Smooth muscle cell (in vitro differentiated cells): ENCODE results near the gene SFPQ. TPM values are rescaled to one million over a fixed set of nuclear protein-coding genes. Genes with fewer than 3 reads are reported as not detected.

ENCODE experiments used
- DNase-seq: peaks from one replicate; lab custom pipeline; 2025; ENCODE audit not compliant: unreplicated experiment; lab: John Stamatoyannopoulos, UW
- H2AFZ ChIP-seq: fragments of 200-600 bp; sonication (generic); 2 replicates; pipeline ENCODE4 v1.6.0; 2016; ENCODE audit warnings: antibody characterized with exemption, low read depth, mild to moderate bottlenecking
- H3F3A ChIP-seq: fragments of 200-600 bp; sonication (generic); 2 replicates; pipeline ENCODE4 v1.6.0; 2017; ENCODE audit warnings: antibody characterized with exemption, low read depth
- H3K27ac ChIP-seq: fragments of 200-600 bp; sonication (generic); 2 replicates; pipeline ENCODE4 v1.5.1; 2016; ENCODE audit warnings: low read depth, mild to moderate bottlenecking
- H3K27me3 ChIP-seq: fragments of 200-600 bp; sonication (generic); 2 replicates; pipeline ENCODE4 v1.6.1; 2016; ENCODE audit warnings: low read depth, mild to moderate bottlenecking
- H3K36me3 ChIP-seq: fragments of 200-600 bp; sonication (generic); 2 replicates; pipeline ENCODE4 v1.5.1; 2016; ENCODE audit warnings: low read depth
- H3K4me1 ChIP-seq: fragments of 200-600 bp; sonication (generic); 2 replicates; pipeline ENCODE4 v1.5.1; 2016; ENCODE audit warnings: low read depth
- H3K4me2 ChIP-seq: fragments of 200-600 bp; sonication (generic); 2 replicates; pipeline ENCODE4 v1.6.0; 2016; ENCODE audit warnings: mild to moderate bottlenecking
- H3K4me3 ChIP-seq: fragments of 200-600 bp; sonication (generic); 2 replicates; pipeline ENCODE4 v1.5.1; 2016; ENCODE audit warnings: mild to moderate bottlenecking
- H3K79me2 ChIP-seq: fragments of 200-600 bp; sonication (generic); 2 replicates; pipeline ENCODE4 v1.6.0; 2016; ENCODE audit warnings: low read depth, mild to moderate bottlenecking
- H3K9ac ChIP-seq: fragments of 200-600 bp; sonication (generic); 2 replicates; pipeline ENCODE4 v1.6.0; 2016; ENCODE audit warnings: low read depth
- H3K9me3 ChIP-seq: fragments of 200-600 bp; sonication (generic); replicated peaks from 2 replicates; pipeline ENCODE4 v1.5.1; 2016; ENCODE audit warnings: low read depth
- H4K20me1 ChIP-seq: fragments of 200-600 bp; sonication (generic); 2 replicates; pipeline ENCODE4 v1.6.0; 2016; ENCODE audit warnings: low read depth
- WGBS: methylation state at CpG from one replicate; pipeline ENCODE4 v1.1.7; 2016; ENCODE audit warnings: low lambda C conversion rate; 5-methylcytosine and 5-hydroxymethylcytosine counted together
- polyA plus RNA-seq: library from polyadenylated mRNA; unstranded; fragments of >200 nt; fragmentation: Nextera tagmentation; extraction: Ambion mirVana; gene quantifications from 2 replicates; pipeline ENCODE4 v1.2.1, GENCODE V29; 2016
- total RNA-seq: library from RNA; depleted of rRNA; stranded (reverse); fragments of >200 nt; gene quantifications from 2 replicates; pipeline ENCODE4 v1.2.3, GENCODE V29; 2014
- TF ChIP-seq, protein P1 (sequence below): fragments of 200-600 bp; sonication (generic); IDR thresholded peaks from 2 replicates; pipeline ENCODE4 v1.5.1; 2017; ENCODE audit warnings: borderline replicate concordance, mild to moderate bottlenecking, antibody characterized with exemption; ENCODE audit not compliant: insufficient read depth, poor library complexity, severe bottlenecking

SFPQ gene
- total and polyA plus RNA-seq, 2 experiments from 2014 or later = 73.0 to 119 TPM

DNA sequence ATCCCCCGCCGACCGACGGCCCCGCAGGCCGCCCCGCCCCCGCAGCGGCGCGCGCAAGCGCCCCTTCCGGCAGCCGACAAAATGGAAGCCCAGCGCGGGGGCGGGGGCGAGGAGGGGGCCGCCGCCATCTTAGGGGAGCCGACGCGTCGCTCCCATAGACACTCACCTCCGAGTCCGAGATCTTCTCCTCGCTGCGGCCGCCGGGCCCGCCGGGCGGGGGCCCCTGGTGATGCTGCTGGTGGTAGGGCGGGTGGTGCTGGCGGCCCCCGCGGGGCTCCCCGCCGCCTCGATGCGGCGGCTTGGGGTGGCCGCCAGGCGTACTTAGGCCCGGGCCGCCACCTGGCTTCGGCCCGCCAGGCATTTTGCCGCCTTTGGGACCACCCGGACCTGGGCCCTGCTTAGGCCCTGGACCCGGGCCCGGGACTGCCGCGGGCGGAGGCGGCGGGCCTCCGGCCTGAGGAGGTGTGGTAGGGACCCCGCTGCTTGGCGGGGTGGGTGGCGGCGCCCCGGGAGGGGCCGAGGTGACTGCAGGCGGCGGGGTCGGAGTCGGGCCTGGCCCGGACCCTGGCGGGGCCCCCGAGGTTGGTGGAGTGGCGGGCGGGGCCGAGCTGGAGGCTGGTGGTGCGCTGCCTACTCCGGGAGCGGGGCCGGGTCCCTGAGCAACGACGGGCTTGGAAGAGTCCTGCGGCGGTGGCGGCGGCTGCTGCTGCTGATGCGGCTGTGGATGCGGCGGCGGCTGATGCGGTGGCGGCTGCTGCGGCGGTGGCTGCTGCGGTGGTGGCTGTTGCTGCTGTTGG, 691 bp downstream of the SFPQ start:
- peak; percentile 47 for DNase-seq
- Histone ChIP-seq H3K4me3 (peak overlapping the region; percentile 95), H3K9ac (peak overlapping the region; percentile 100), H3K4me2 (peak overlapping the region; percentile 92), H3K27ac (peak overlapping the region; percentile 97), H3K79me2 (peaks cover 56% of the 10 kb centered on the region), H3K27me3 (no peaks in the 10 kb centered on the region), H4K20me1 (peaks cover 52% of the 10 kb centered on the region), H3F3A (peaks cover 23% of the 10 kb centered on the region), H2AFZ (no peak overlapping the region), H3K9me3 (no peaks in the 10 kb centered on the region), H3K36me3 (peaks cover 24% of the 10 kb centered on the region), H3K4me1 (peaks cover 33% of the 10 kb centered on the region)
- WGBS = under 1% methylated on average over 45 of the region's 94 CpGs
- TF ChIP-seq, protein P1, sequence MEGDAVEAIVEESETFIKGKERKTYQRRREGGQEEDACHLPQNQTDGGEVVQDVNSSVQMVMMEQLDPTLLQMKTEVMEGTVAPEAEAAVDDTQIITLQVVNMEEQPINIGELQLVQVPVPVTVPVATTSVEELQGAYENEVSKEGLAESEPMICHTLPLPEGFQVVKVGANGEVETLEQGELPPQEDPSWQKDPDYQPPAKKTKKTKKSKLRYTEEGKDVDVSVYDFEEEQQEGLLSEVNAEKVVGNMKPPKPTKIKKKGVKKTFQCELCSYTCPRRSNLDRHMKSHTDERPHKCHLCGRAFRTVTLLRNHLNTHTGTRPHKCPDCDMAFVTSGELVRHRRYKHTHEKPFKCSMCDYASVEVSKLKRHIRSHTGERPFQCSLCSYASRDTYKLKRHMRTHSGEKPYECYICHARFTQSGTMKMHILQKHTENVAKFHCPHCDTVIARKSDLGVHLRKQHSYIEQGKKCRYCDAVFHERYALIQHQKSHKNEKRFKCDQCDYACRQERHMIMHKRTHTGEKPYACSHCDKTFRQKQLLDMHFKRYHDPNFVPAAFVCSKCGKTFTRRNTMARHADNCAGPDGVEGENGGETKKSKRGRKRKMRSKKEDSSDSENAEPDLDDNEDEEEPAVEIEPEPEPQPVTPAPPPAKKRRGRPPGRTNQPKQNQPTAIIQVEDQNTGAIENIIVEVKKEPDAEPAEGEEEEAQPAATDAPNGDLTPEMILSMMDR = peak; percentile 13

DNA sequence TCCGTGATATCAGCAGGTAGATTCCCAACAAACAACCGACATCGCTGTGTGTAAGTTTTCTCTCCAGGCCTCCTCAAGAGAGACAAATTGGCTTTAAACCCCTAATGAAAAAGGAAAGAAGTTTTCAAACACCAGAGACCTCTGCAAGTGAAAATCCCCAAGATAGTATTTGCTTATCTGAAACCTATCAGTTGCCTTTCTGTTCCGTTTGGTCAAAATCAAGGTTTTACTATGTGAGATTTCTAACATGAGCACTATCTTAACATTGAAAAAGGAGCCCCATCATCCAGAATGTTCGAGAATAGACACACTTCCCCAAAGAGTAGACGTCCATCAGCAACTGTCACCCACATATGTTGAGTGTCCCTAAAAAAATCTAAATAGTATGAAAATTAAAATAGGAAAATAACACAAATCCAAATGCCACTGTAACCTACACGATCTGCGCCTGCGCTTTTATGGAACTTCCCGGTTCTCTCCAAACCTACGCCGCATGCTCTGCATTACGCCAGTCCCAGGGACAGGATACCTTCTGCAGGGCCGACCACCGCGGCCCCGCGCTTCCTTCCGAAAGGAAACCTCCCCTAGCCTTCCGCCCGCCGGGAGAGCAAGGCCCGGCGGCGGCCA, 1.4 kb downstream of the SFPQ start:
- TF ChIP-seq, protein P1 = no peak
- peak overlapping the region; percentile 97 for H3K27ac ChIP-seq

DNA sequence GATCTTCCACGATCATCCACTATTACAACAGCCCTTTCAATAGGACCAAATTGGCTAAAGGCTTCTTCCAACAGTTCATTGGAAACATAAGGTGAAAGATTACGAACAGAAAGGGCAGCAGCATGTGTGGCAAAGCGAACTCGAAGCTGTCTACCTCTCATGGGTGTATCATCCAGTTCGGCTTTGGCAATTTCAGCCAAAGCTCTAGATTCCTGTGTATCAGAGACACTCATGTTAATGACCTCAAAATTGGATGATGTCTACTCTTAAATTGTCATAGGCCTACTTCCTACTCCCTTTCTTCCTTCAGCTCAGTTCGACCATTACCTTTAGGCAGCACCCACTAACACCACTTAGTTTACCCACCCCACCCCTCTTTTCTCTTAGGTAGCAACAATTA, 2.2 kb downstream of the SFPQ start:
- Histone ChIP-seq H3K9me3 (no peaks in the 10 kb centered on the region), H3K27me3 (no peaks in the 10 kb centered on the region), H3K36me3 (peaks cover 38% of the 10 kb centered on the region), H3K79me2 (peaks cover 71% of the 10 kb centered on the region), H3K27ac (peak overlapping the region; percentile 97), H3K4me1 (peaks cover 34% of the 10 kb centered on the region), H4K20me1 (peaks cover 67% of the 10 kb centered on the region), H2AFZ (no peak overlapping the region), H3K4me3 (peak overlapping the region; percentile 95), H3K9ac (peak overlapping the region; percentile 100), H3F3A (peaks cover 35% of the 10 kb centered on the region), H3K4me2 (peak overlapping the region; percentile 92)
- DNase-seq = no peak
- WGBS = 33% methylated on average over 6 of the region's 6 CpGs
- TF ChIP-seq, protein P1 = no peak

More for the DNA sequence above, 1.4 kb downstream of the SFPQ start:
- DNase-seq = no peak
- H4K20me1 ChIP-seq = peaks cover 60% of the 10 kb centered on the region
- peak overlapping the region; percentile 92 for H3K4me2 ChIP-seq
- peaks cover 34% of the 10 kb centered on the region for H3K4me1 ChIP-seq
- no peaks in the 10 kb centered on the region for H3K27me3 ChIP-seq
- peaks cover 31% of the 10 kb centered on the region for H3K36me3 ChIP-seq
- peak overlapping the region; percentile 95 for H3K4me3 ChIP-seq
- no peaks in the 10 kb centered on the region for H3K9me3 ChIP-seq
- H3K9ac ChIP-seq = peak overlapping the region; percentile 100
- H2AFZ ChIP-seq = no peak overlapping the region
- 1% methylated on average over 18 of the region's 25 CpGs for WGBS
- peaks cover 28% of the 10 kb centered on the region for H3F3A ChIP-seq
- peaks cover 63% of the 10 kb centered on the region for H3K79me2 ChIP-seq
